Endodermal cell (in vitro differentiated cells): ENCODE data around the gene BBC3. TPM values are rescaled to one million over a fixed set of nuclear protein-coding genes. Genes with fewer than 3 reads are reported as not detected.
A peak's percentile ranks its signal among the peaks of the same experiment; 100 is the strongest.

Experiments used
- DNase-seq: peaks from one replicate; pipeline ENCODE4 v3.0.0-alpha.2; 2017
- H3K27ac ChIP-seq: 2 replicates; pipeline ENCODE4 v1.5.1; 2013; ENCODE audit warnings: mild to moderate bottlenecking, low read depth, low read length, moderate library complexity
- H3K27me3 ChIP-seq: 2 replicates; pipeline ENCODE4 v1.6.1; 2013; ENCODE audit warnings: mild to moderate bottlenecking, low read length, moderate library complexity; ENCODE audit not compliant: insufficient read depth, control insufficient read depth, poor library complexity, severe bottlenecking
- H3K36me3 ChIP-seq: 2 replicates; pipeline ENCODE4 v1.7.0; 2013; ENCODE audit warnings: mild to moderate bottlenecking, low read length, moderate library complexity; ENCODE audit not compliant: control insufficient read depth, insufficient read depth
- H3K4me1 ChIP-seq: one replicate; pipeline ENCODE4 v1.7.0; 2013; ENCODE audit warnings: low read length; ENCODE audit not compliant: control insufficient read depth, insufficient read depth
- H3K4me3 ChIP-seq: 2 replicates; pipeline ENCODE4 v1.5.1; 2013; ENCODE audit warnings: mild to moderate bottlenecking, low read length, moderate library complexity
- H3K9ac ChIP-seq: 2 replicates; pipeline ENCODE4 v1.6.1; 2013; ENCODE audit warnings: mild to moderate bottlenecking, low read length, moderate library complexity; ENCODE audit not compliant: poor library complexity, severe bottlenecking; ENCODE audit errors: extremely low read depth
- H3K9me3 ChIP-seq: 2 replicates; pipeline ENCODE4 v1.6.1; 2013; ENCODE audit warnings: mild to moderate bottlenecking, low read length, moderate library complexity; ENCODE audit not compliant: control insufficient read depth
- H3K27ac Mint-ChIP-seq: 2 replicates; pipeline ENCODE4 v1.8.0; 2020; ENCODE audit warnings: mixed read lengths
- H3K27me3 Mint-ChIP-seq: 2 replicates; pipeline ENCODE4 v1.8.0; 2021; ENCODE audit warnings: mild to moderate bottlenecking, mixed read lengths; ENCODE audit not compliant: insufficient read depth
- H3K36me3 Mint-ChIP-seq: 2 replicates; pipeline ENCODE4 v1.8.0; 2020; ENCODE audit warnings: low read depth, mixed read lengths
- H3K4me1 Mint-ChIP-seq: 2 replicates; pipeline ENCODE4 v1.8.0; 2020; ENCODE audit warnings: mixed read lengths
- H3K4me3 Mint-ChIP-seq: 2 replicates; pipeline ENCODE4 v1.8.0; 2020; ENCODE audit warnings: mild to moderate bottlenecking, moderate library complexity, mixed read lengths
- H3K9me3 Mint-ChIP-seq: 2 replicates; pipeline ENCODE4 v1.8.0; 2020; ENCODE audit warnings: mild to moderate bottlenecking, mixed read lengths
- WGBS, 2 experiments: methylation state at CpG; one replicate each; pipeline versions ENCODE4 v1.1.5 to v1.1.7; 2013; ENCODE audit warnings: missing lambda C conversion rate in 2 of 2, mixed read lengths in 1 of 2; ENCODE audit not compliant: insufficient coverage in 1 of 2, insufficient read length in 1 of 2; 5-methylcytosine and 5-hydroxymethylcytosine counted together
- total RNA-seq, 2 donors: library from RNA; stranded (reverse); fragmentation: NEBNext Ultra II Directional in 1 of 2; extraction: Animal tissue kit (Norgen Biotek cat#: 25700) in 1 of 2; gene quantifications; 2 replicates in 1 of 2; 3 replicates in 1 of 2; pipeline ENCODE4 v1.2.1, GENCODE V29; 2021
- TF ChIP-seq, protein P1 (sequence below): fragments of 200-600 bp; sonication (generic); conservative IDR thresholded peaks from 2 replicates; pipeline ENCODE4 v1.5.0; 2021; ENCODE audit warnings: antibody characterized with exemption, mild to moderate bottlenecking

BBC3 gene
- total RNA-seq, 2 donors from 2014 or later = 8.8 to 13.4 TPM

- WGBS, 2 experiments = 93 to 100% methylated on average over 4 of the region's 4 CpGs
- H3K4me1 ChIP-seq = no peaks in the 10 kb centered on the region
- Mint-ChIP-seq H3K4me1 (peaks cover 9% of the 10 kb centered on the region), H3K36me3 (peaks cover 77% of the 10 kb centered on the region), H3K27me3 (no peaks in the 10 kb centered on the region), H3K9me3 (no peaks in the 10 kb centered on the region), H3K27ac (peak overlapping the region; percentile 37), H3K4me3 (no peak overlapping the region)
- no peak overlapping the region for H3K4me3 ChIP-seq
- H3K27ac ChIP-seq = no peak overlapping the region
- TF ChIP-seq, protein P1, sequence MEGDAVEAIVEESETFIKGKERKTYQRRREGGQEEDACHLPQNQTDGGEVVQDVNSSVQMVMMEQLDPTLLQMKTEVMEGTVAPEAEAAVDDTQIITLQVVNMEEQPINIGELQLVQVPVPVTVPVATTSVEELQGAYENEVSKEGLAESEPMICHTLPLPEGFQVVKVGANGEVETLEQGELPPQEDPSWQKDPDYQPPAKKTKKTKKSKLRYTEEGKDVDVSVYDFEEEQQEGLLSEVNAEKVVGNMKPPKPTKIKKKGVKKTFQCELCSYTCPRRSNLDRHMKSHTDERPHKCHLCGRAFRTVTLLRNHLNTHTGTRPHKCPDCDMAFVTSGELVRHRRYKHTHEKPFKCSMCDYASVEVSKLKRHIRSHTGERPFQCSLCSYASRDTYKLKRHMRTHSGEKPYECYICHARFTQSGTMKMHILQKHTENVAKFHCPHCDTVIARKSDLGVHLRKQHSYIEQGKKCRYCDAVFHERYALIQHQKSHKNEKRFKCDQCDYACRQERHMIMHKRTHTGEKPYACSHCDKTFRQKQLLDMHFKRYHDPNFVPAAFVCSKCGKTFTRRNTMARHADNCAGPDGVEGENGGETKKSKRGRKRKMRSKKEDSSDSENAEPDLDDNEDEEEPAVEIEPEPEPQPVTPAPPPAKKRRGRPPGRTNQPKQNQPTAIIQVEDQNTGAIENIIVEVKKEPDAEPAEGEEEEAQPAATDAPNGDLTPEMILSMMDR = no peak
- no peaks in the 10 kb centered on the region for H3K9me3 ChIP-seq
- no peak overlapping the region for H3K9ac ChIP-seq
- no peaks in the 10 kb centered on the region for H3K27me3 ChIP-seq
- DNase-seq = no peak
- peaks cover 93% of the 10 kb centered on the region for H3K36me3 ChIP-seq
Observed at GRCh38 chr19:47179653-47180310, 51.2 kb downstream of the BBC3 start.

- Histone ChIP-seq H3K27me3 (no peaks in the 10 kb centered on the region), H3K4me1 (no peaks in the 10 kb centered on the region), H3K36me3 (peaks cover 82% of the 10 kb centered on the region), H3K9me3 (no peaks in the 10 kb centered on the region), H3K4me3 (no peak overlapping the region), H3K9ac (no peak overlapping the region), H3K27ac (no peak overlapping the region)
- 94 to 100% methylated on average over 3 to 5 of the region's 5 CpGs for WGBS, 2 experiments
- TF ChIP-seq, protein P1 = no peak
- no peaks in the 10 kb centered on the region for H3K27me3 Mint-ChIP-seq
- H3K9me3 Mint-ChIP-seq = no peaks in the 10 kb centered on the region
- peaks cover 9% of the 10 kb centered on the region for H3K4me1 Mint-ChIP-seq
- peaks cover 72% of the 10 kb centered on the region for H3K36me3 Mint-ChIP-seq
- H3K27ac Mint-ChIP-seq = no peak overlapping the region
- no peak overlapping the region for H3K4me3 Mint-ChIP-seq
- DNase-seq = no peak
Observed at GRCh38 chr19:47176627-47177090, 54.3 kb downstream of the BBC3 start.

DNA sequence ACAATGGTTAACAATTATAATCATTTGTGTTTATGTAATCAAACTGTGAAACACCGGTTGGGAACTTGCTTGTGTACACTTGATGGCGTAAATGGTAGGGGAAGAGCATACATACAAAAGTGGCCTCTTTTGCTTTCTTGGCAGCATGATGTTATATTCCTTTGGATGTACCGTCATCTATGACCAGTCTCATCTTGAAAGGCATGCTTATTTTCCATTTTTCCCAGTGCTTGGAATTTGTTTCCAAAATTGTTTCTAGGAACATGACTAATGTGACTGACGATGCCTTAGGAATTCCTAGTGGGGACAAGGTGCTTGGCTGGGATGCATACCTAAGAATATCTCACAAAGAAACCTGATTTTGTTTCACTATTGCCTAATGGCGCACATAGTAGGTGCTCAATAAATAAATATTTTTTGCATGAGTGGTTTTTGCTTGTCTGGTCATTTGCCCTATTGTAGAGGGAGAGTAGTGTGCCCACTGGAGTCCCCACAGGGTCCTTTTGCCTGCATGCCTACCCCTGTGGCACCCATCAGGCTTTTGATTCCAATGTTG, 54.9 kb downstream of the BBC3 start:
- Mint-ChIP-seq H3K9me3 (no peaks in the 10 kb centered on the region), H3K27ac (peak overlapping the region; percentile 39)
- peaks cover 79% of the 10 kb centered on the region for H3K36me3 ChIP-seq

More for the DNA sequence above, 54.9 kb downstream of the BBC3 start:
- no peak overlapping the region for H3K4me3 ChIP-seq
- no peaks in the 10 kb centered on the region for H3K9me3 ChIP-seq
- no peaks in the 10 kb centered on the region for H3K27me3 Mint-ChIP-seq
- peaks cover 72% of the 10 kb centered on the region for H3K36me3 Mint-ChIP-seq
- no peak for DNase-seq
- H3K27me3 ChIP-seq = no peaks in the 10 kb centered on the region
- H3K4me1 Mint-ChIP-seq = peaks cover 9% of the 10 kb centered on the region
- 95 to 100% methylated on average over 5 of the region's 5 CpGs for WGBS, 2 experiments
- no peak overlapping the region for H3K27ac ChIP-seq
- H3K4me3 Mint-ChIP-seq = no peak overlapping the region
- no peak overlapping the region for H3K9ac ChIP-seq
- no peaks in the 10 kb centered on the region for H3K4me1 ChIP-seq
- TF ChIP-seq, protein P1 = no peak
